GM18502 (cell line): ENCODE results near the gene DGKI.

ENCODE experiments used
- ATAC-seq: cut with Tn5 transposase; IDR thresholded peaks from one replicate; pipeline ENCODE4 v1.9.1; 2021; ENCODE audit warnings: mild to moderate bottlenecking; ENCODE audit not compliant: unreplicated experiment, poor library complexity

Gene DGKI

DNA sequence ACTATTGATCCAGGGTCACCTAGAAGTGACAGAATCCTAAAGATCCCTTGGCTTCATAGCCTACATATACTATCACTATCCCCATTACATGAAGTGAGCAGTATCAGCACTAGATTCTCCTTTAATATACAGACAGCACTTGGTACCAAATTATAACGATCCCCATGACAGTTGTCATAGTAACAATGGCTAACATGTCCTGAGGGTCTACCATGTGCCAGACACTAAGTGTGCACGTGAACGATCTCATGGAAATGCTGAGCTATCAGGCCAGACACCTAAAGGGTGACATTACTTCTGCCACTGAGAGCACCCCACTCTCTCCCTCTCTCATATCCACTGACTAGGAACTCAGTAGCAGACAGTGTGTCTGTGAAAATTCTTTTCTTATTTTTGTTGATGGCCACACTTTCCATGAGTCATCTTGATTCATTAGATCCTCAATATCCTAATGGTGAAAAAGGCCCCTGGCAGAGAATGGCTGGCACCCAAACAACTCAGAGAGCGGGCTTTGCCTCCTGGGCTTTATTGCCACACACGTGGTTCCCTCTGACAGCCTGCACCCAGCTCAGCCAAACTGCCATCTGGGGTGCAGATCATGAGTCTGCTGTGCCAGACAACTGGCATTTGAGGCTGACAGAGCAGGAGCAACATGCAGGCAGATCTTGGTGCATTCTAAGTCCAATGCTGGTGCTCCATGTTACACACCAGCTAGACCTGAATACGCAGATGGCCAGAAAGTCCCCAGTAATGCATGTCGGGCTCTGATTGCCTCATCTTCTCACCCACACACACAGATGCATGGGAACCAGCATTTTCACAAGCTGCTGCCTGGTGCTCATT, 176.3 kb downstream of the DGKI start:
- no peak for ATAC-seq

DNA sequence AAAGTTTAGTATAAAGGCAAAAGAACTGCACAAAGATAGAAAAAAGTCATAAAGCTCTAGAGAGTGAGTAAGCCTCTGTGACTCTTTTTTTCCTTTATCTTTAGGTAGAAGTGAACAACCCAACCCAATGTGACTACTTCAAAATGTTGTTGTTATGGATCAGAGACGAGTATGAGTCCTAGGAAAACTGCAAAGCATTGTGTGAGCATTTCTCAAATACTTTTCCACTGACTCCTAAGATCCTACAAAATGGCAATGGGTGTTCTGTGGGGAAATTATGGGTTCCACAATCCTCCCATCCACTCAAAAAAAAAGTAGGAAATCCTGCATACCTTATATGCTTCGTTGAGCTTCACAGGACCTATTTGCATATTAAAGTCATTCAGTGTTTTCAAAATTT, 177.1 kb downstream of the DGKI start:
- ATAC-seq: no peak

DNA sequence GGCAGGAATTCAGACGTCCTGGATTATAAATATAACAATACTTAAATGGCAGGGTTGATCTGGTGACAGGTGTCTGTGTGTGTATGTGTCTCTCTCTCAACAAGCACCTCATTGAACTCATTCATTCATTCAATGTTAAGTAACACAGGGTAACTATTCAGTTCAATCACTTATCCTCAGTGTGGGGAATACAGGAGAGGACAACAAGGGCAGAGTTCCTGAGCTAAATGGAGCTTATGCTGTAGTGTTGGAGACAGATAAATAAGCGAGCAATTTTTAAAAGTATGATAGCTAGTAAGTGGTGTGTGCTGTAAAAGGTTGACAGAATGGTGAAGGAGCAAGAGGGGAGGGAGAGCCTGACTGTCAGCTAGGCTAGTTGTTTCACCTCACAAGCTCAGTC, 178.4 kb downstream of the DGKI start:
- no peak for ATAC-seq

DNA sequence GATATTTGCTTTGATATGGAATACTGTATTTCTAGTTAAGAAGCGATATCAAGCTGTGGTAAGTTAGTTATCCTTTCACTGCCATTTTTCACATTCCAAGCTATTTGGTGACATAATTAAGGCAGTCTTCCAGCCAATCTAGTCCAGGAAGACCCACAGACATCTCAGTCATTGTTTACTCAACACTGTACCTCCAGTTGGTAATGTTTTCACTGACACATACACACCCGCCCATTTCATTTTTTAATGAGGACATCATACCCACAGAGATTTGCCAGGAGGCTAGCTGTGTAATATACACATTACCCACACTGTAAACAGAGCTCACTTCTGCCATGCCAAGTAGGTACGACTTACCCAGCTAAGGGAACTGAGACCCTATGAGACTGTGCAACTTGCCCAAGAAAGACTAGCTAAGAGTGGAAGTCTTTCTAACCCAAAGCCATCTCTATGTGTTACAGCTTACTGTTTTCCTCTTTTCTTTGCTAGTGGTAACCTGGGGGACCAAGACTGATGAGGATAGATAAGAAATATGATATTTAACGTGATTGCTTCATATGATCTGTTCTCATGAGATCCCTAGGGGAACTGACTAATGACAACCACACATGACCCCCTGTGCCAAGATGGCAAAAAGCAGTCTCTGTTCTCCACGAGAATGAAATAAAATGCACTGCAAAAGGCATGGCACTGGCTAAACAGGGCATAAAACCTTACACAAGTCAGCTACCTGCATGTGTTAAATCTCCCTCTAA, 179.0 kb downstream of the DGKI start:
- ATAC-seq: no peak

DNA sequence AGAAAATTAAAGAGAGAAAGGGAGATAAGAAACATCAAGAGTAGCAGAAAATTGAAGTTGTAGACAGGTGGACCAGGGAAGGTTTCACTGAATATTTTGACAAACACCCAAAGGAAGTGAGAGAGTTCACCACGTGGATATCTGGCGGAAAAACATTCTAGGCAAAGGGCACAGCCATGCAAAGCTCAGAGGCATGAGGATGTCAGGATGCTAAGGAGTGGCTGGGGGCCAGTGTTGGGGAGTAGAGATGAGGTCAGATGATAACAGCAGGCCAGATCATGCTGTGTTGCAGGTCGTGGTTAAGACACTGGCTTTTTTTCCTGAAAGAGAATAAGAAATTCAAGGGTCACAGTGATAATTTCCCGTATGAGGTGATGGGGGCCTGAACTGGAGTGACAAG, 181.9 kb downstream of the DGKI start:
- ATAC-seq: no peak

DNA sequence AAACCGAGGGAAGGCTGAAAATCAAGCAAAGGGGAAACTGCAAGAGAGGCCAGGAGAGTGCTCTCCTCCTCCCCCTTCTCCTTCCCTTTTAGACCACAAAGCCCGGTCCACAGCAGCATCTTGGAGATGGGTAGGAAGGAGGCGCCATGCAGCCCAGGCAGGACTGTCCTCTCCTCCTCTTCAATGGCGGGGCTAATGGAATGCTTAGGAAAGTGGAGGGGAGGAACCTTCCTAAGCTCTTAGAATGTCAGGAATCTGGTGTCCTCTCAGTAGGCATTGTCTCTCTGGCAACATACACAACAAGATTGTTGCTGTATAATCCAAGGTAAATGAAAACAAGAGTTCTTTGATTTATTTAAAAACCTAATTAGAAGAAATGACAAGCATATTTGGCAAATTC, 185.1 kb downstream of the DGKI start:
- ATAC-seq: no peak

GRCh38 chr7:137658190-137658900, 188.4 kb downstream of the DGKI start:
- ATAC-seq: no peak

GRCh38 chr7:137657476-137658189, 189.1 kb downstream of the DGKI start:
- ATAC-seq: no peak

DNA sequence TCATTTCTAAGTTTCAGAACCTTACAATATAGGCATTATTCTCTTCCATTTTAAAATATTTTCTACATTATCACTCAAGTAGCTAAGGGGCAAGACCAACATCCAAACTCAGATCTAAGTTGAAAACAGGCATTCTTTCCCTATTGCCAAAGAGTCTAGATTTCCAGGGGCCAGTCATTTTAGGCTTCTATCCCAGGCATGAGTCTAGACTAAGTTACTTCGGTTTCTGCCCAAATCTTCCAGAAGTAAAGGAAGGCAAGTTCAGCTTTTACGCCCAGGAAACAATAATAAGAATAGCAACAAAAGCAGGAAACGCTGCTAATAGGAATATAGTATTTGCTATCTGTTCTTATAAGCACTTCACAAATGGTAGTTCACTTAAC, 189.9 kb downstream of the DGKI start:
- ATAC-seq: no peak

DNA sequence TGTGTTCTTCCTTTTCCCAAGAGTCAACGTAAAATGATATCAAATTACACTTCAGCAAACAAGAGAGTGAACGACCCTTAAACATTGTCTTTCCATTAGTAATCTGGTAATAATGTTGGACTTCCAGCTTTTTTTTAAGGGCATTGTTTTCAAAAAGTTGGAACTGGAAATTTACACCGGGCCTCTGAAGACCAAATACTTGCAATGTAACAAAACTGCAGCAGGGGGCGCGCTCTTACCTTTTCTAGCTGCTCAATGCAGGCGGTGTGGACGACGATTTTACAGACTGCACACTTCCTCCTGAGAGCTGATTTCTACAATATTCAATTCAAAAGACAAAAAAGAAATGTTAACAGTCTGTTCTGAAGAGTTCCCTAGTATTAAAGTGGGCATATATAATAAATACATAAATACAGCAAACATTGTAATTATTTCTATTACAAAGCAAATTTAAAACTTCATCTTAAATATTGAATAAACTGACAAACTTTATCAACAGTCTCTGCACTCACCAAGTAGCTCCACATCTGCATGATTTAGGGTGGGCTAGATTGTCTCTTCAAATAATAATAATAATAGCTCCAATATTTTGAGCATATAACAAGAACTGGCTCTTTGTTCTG, 190.4 kb downstream of the DGKI start:
- ATAC-seq: peak; percentile 90

GRCh38 chr7:137655804-137656203, 191.0 kb downstream of the DGKI start:
- ATAC-seq: no peak

- no peak for ATAC-seq
Observed at GRCh38 chr7:137652721-137653120, 194.1 kb downstream of the DGKI start.

GRCh38 chr7:137647905-137648565, 198.7 kb downstream of the DGKI start:
- ATAC-seq: no peak

DNA sequence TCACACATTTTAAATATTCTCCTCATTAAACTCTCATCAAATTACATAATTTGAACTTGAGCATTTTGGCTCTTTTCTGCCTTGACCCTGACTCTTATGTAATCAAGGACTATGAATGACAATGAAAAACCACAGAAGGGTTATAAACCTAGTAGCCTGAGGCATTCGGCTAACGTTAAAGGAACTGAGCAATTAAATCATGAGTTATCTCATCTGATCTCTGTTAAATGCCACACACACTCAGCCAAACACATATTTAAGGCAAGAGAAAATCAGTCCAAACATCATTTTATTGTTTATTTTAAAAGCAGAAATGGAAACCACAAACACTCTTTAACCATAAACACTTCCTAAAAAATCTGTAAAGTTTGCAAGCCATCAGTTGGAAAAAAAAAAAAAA, 204.3 kb downstream of the DGKI start:
- ATAC-seq: no peak

- ATAC-seq: no peak
Observed at GRCh38 chr7:137642031-137642430, 204.7 kb downstream of the DGKI start.

- ATAC-seq: no peak
Observed at GRCh38 chr7:137636376-137636775, 210.4 kb downstream of the DGKI start.

- ATAC-seq: no peak
Observed at GRCh38 chr7:137635874-137636273, 210.9 kb downstream of the DGKI start.

GRCh38 chr7:137635132-137635531, 211.6 kb downstream of the DGKI start:
- no peak for ATAC-seq

GRCh38 chr7:137634356-137634755, 212.4 kb downstream of the DGKI start:
- ATAC-seq: no peak

DNA sequence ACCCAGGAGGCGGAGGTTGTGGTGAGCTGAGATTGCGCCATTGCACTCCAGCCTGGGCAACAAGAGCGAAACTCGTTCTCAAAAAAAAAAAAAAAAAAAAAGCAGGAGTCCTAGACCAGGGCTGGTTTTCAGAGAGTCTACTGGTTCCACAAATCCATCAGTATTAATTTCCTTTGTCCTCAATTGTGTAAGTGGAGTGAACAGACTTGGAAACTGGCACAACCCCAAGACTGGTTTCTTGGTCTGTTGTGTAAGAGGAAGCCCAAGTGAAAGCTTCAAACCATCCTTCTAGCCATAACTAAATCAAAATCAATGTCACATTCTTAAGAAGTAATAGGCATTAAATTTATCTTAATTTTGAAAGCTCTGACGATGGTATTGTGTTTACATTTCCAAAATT, 213.6 kb downstream of the DGKI start:
- no peak for ATAC-seq
